Activated CD4-positive, alpha-beta memory T cell treated with anti-CD3 and anti-CD28 coated beads, Interleukin-2, amount 10 ng/mL, durations not matched to agents 7 days and 5 days (primary cell): Measurements from ENCODE around the gene BLOC1S5. TPM values are rescaled to one million over a fixed set of nuclear protein-coding genes. Genes with fewer than 3 reads are reported as not detected.

Experiments used
- CTCF ChIA-PET: fragments of 350-600 bp; sonication (Branson Sonifier 250); formaldehyde crosslinking; loops from one replicate; lab custom pipeline; 2021; ENCODE audit warnings: antibody characterized with exemption, inconsistent platforms; lab: Charles Lee
- POLR2A ChIA-PET: fragments of 350-600 bp; sonication (Branson Sonifier 250); formaldehyde crosslinking; loops from one replicate; lab custom pipeline; 2021; ENCODE audit warnings: antibody characterized with exemption; lab: Charles Lee
- DNase-seq: peaks from one replicate; pipeline ENCODE4 v3.0.0-alpha.2; 2020
- H3K27ac Mint-ChIP-seq: one replicate; pipeline ENCODE4 v1.8.0; 2021; ENCODE audit warnings: mild to moderate bottlenecking, mixed read lengths
- H3K27me3 Mint-ChIP-seq: one replicate; pipeline ENCODE4 v1.8.0; 2021; ENCODE audit warnings: mixed read lengths
- H3K36me3 Mint-ChIP-seq: one replicate; pipeline ENCODE4 v1.8.0; 2021; ENCODE audit warnings: low read depth, mixed read lengths
- H3K4me1 Mint-ChIP-seq: one replicate; pipeline ENCODE4 v1.8.0; 2021; ENCODE audit warnings: mixed read lengths
- H3K4me3 Mint-ChIP-seq: one replicate; pipeline ENCODE4 v1.8.0; 2021; ENCODE audit warnings: mild to moderate bottlenecking, mixed read lengths
- H3K9me3 Mint-ChIP-seq: one replicate; pipeline ENCODE4 v1.8.0; 2021; ENCODE audit warnings: mixed read lengths
- total RNA-seq, 2 experiments: library from RNA; stranded (reverse); gene quantifications; one replicate each; pipeline ENCODE4 v1.2.3, GENCODE V29; 2021

BLOC1S5 gene
- total RNA-seq, 2 experiments from 2014 or later, result 22.8 to 23.4 TPM

DNA sequence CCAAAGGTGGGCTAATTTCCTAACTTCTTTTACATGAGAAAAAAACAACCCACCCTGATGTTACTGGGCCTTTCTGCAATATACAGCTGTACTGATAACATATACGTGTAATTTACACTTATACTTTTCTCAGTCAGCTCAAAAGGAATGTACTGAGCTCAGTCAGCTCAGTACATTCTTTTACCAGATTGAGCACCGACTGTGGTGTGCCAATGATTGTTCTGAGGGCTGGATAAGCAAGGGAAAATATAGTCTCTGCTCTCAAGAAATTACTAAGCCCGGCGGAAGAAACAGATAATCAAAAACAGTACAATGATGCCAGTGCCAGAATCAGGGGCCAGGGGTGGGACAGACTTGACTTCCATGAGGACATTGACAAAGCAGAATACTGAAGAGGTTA is 10.0 kb upstream of the BLOC1S5 start:
- H3K27ac Mint-ChIP-seq, result no peak overlapping the region
- CTCF ChIA-PET, result interaction anchor here (1.5 kb wide), 1 partner anchor 10 kb away, joined by 6 read pairs; the partner anchor contains the start of gene BLOC1S5
- peaks cover 6% of the 10 kb centered on the region for H3K36me3 Mint-ChIP-seq
- no peak overlapping the region for H3K4me3 Mint-ChIP-seq
- no peak for DNase-seq
- POLR2A ChIA-PET, result interaction anchor here (1.4 kb wide), 1 partner anchor 9 kb away, joined by 6 read pairs; the partner anchor contains the start of gene BLOC1S5
- no peaks in the 10 kb centered on the region for H3K27me3 Mint-ChIP-seq
- H3K4me1 Mint-ChIP-seq, result no peaks in the 10 kb centered on the region
- H3K9me3 Mint-ChIP-seq, result no peaks in the 10 kb centered on the region

DNA sequence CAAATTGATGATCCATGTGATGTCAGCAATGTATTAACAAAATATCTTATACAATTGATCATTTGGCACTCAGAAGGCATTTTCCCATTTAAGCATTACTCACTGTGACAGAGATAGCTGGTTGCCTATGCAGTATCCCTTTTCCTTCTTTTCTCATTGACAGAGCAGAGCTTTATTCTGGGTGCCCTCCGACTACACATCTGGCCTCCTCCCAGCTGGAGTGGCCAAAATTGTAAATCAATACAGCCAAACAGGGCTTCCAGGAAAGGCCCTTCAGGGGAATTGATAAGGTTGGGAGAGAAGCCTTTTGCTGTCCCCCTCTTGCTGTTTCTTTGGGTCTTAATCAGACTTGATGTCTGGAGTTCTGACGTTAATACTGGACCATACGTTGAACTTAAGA is 9.6 kb upstream of the BLOC1S5 start:
- Mint-ChIP-seq H3K27ac (no peak overlapping the region), H3K4me1 (no peaks in the 10 kb centered on the region), H3K9me3 (no peaks in the 10 kb centered on the region), H3K4me3 (no peak overlapping the region), H3K36me3 (peaks cover 6% of the 10 kb centered on the region), H3K27me3 (no peaks in the 10 kb centered on the region)
- CTCF ChIA-PET, result interaction anchor here (1.5 kb wide), 1 partner anchor 9 kb away, joined by 6 read pairs; the partner anchor contains the start of gene BLOC1S5
- POLR2A ChIA-PET, result interaction anchor here (1.4 kb wide), 1 partner anchor 9 kb away, joined by 6 read pairs; the partner anchor contains the start of gene BLOC1S5
- no peak for DNase-seq

DNA sequence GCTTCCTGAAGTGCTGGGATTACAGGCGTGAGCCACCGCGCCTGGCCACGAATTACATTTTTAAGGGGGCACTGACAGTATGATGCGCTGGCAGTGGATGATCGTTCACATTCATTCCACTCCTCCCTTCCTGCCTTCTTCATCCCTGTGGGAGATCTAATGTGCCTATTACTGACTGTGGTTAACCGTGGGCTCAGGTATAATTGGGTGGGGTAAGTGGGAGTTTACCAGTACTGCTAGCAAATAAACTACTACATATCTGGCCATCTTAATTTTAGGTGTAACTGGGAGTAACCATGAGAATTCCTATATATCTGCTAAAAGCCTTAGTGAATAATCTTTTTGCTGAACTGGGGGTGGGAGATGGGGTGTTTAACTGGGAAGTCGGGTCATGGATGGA is 6.5 kb upstream of the BLOC1S5 start:
- CTCF ChIA-PET, result interaction anchor here (2.8 kb wide), 1 partner anchor 148 kb away, joined by 6 read pairs; no protein-coding TSS in a partner anchor
- H3K27ac Mint-ChIP-seq, result no peak overlapping the region
- DNase-seq, result no peak
- H3K36me3 Mint-ChIP-seq, result no peaks in the 10 kb centered on the region
- POLR2A ChIA-PET, result interaction anchor here (1.0 kb wide), 1 partner anchor 32 kb away, joined by 9 read pairs; the partner anchor contains the start of gene EEF1E1
- no peak overlapping the region for H3K4me3 Mint-ChIP-seq
- peaks cover 14% of the 10 kb centered on the region for H3K4me1 Mint-ChIP-seq
- no peaks in the 10 kb centered on the region for H3K9me3 Mint-ChIP-seq
- no peaks in the 10 kb centered on the region for H3K27me3 Mint-ChIP-seq

DNA sequence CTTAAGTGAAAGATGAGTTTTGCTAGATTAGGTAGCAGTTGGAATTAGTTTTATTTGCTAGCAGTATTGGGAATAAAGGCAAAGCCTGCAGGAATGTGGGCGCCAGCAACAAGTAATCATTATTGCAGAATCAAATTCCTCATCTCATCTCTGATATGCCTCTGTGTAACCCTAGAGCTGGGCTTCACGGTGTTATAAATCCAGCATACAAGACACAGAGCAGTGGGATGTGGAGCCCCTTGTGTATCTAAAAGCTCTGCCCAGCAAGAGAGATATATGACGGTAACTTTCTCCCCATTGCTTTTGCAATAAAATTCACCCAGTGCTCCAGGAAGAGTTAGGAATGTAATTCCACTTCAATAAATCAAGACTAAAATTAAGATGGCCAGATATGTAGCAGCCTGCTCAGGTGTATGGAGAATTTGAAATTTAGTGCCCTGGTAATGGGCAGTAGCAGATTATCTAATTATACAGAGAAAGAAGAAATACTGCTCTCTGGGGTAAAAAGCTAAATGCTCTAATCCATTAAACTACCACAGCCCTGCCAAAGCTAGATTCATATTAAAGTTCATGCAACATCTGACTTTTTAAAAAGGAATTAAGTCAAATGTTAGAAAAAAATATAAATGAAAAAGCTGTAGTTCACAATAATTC is 5.6 kb upstream of the BLOC1S5 start:
- POLR2A ChIA-PET, result interaction anchor here (0.6 to 1.0 kb wide), 2 partner anchors 32 to 137 kb away, joined by 3 to 9 read pairs; partner anchors contain the start of gene EEF1E1
- H3K4me1 Mint-ChIP-seq, result peaks cover 24% of the 10 kb centered on the region
- H3K27me3 Mint-ChIP-seq, result no peaks in the 10 kb centered on the region
- H3K4me3 Mint-ChIP-seq, result no peak overlapping the region
- no peak for DNase-seq
- H3K27ac Mint-ChIP-seq, result no peak overlapping the region
- no peaks in the 10 kb centered on the region for H3K9me3 Mint-ChIP-seq
- no peaks in the 10 kb centered on the region for H3K36me3 Mint-ChIP-seq
- CTCF ChIA-PET, result interaction anchor here (1.0 to 2.8 kb wide), 2 partner anchors 10 to 149 kb away, joined by 5 to 6 read pairs; no protein-coding TSS in a partner anchor

DNA sequence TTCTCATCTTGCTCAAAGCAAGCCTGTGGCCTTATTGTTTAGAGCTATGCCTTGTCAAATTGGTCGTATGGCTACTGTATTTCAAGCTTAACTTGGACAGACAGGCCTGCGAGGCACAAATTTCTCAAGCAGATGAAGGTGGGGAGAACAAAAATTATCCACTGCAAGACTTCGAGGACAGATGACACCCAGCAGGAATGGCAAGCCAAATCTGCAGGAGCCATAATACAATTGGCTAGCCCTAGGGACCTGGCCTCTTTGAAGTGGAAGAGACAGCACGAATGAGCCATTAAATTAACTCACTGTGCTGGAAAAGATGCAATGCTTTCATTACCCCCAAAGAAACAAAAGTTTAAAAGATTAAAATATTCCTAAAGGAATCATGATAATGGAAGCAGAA is 5.0 kb upstream of the BLOC1S5 start:
- H3K27ac Mint-ChIP-seq, result no peak overlapping the region
- peaks cover 28% of the 10 kb centered on the region for H3K4me1 Mint-ChIP-seq
- DNase-seq, result no peak
- CTCF ChIA-PET, result interaction anchor here (2.8 kb wide), 1 partner anchor 150 kb away, joined by 6 read pairs; no protein-coding TSS in a partner anchor
- no peaks in the 10 kb centered on the region for H3K27me3 Mint-ChIP-seq
- H3K36me3 Mint-ChIP-seq, result no peaks in the 10 kb centered on the region
- POLR2A ChIA-PET, result no interaction called here
- H3K9me3 Mint-ChIP-seq, result no peaks in the 10 kb centered on the region
- H3K4me3 Mint-ChIP-seq, result no peak overlapping the region

DNA sequence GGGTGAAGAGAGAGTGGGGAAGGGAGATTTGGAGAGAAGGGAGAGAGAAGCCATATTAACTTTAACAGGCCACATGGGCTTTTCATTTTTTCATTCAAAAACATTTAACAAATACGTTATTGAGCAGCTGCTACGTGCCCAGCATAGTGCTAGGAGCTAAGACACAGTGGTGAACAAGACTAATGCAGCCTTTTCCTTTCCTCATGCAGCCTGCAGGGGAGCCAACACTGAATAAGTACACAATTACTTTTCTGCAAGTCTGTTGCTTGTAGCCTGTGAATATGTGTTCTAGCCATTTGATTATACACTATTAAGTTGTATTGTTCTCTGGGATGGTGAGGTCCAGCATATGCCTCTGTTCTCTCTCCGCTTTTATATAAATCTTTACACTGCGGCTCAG is 1.9 kb upstream of the BLOC1S5 start:
- H3K4me1 Mint-ChIP-seq, result peaks cover 37% of the 10 kb centered on the region
- ChIA-PET POLR2A (interaction anchor here (0.6 to 4.5 kb wide), 3 partner anchors 35 to 369 kb away, joined by 3 to 72 read pairs (median 5); partner anchors contain the start of genes EEF1E1 and SLC35B3), CTCF (interaction anchor here (0.6 to 2.4 kb wide), 4 partner anchors 29 to 132 kb away, joined by 3 to 16 read pairs (median 4); partner anchors contain the start of gene EEF1E1)
- peak overlapping the region; percentile 89 for H3K27ac Mint-ChIP-seq
- no peaks in the 10 kb centered on the region for H3K27me3 Mint-ChIP-seq
- H3K4me3 Mint-ChIP-seq, result no peak overlapping the region
- H3K9me3 Mint-ChIP-seq, result no peaks in the 10 kb centered on the region
- no peak for DNase-seq
- H3K36me3 Mint-ChIP-seq, result peaks cover 9% of the 10 kb centered on the region

DNA sequence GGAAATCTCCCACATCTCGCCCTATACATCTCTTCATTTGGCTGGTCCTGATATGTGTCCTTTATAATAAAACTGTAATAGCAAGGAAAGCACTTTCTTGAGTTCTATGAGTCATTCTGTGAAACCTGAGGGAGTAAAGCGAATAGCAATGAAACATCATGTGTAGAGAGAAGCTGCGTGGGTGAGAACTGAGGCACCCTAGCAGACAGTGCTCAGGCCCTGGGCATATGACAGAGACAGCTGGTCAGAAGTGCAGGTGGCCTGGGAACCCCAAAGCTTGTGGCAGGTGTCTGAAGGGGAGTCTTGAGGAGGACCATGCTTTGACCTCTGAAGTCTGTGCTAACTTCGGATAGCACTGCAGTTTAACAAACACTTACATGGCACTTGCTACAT is 1.3 kb upstream of the BLOC1S5 start:
- H3K27ac Mint-ChIP-seq, result peak overlapping the region; percentile 89
- CTCF ChIA-PET, result interaction anchor here (0.6 to 2.4 kb wide), 5 partner anchors 8 to 154 kb away, joined by 3 to 16 read pairs (median 3); partner anchors contain the start of gene EEF1E1
- no peak overlapping the region for H3K4me3 Mint-ChIP-seq
- H3K27me3 Mint-ChIP-seq, result no peaks in the 10 kb centered on the region
- POLR2A ChIA-PET, result interaction anchor here (1.0 to 4.5 kb wide), 5 partner anchors 8 to 675 kb away, joined by 3 to 72 read pairs (median 6); partner anchors contain the start of genes CAGE1, EEF1E1, RIOK1 and SLC35B3
- peak; percentile 20 for DNase-seq
- no peaks in the 10 kb centered on the region for H3K9me3 Mint-ChIP-seq
- peaks cover 9% of the 10 kb centered on the region for H3K36me3 Mint-ChIP-seq
- H3K4me1 Mint-ChIP-seq, result peaks cover 37% of the 10 kb centered on the region

DNA sequence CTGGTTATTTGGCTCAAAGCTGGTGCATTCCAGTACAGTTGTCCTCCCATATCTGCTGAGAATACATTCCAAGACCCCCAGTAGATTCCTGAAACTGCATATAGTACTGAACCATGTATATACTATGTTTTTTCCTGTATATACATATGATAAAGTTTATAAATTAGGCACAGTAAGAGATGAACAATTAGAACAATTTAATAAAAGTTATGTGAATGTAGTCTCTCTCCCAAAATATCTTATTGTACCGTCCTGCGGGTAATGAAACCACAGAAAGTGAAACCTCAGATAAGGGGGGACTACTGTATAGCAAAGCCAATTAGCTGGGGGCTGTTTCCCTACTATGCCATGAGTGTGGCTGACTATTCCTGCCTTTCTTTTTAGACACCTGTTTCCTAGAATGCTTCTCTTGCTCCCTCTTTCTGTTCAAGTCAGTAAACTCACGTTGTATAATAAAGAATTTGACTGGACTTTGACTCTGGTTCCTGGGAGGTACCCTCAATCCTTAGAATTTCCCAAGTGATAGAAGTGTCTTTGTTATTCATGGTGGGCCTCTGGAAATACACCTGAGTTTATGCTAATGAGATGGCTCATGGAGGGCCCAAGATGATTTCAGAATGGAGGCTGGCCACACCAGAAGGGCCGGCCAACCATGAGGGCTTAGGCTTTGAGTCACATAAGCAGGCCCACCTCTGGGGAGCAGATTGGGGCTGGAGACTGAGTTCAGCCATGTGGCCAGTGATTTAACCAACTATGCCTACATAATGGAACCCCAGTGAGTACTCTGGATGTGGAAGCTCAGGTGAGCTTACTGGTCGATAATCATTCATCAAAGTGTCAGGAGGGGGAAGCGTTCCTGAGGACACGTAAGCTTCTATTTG is 689 bp upstream of the BLOC1S5 start:
- ChIA-PET POLR2A (interaction anchor here (1.0 to 4.5 kb wide), 6 partner anchors 9 to 674 kb away, joined by 3 to 72 read pairs (median 6); partner anchors contain the start of genes CAGE1, EEF1E1, RIOK1 and SLC35B3), CTCF (interaction anchor here (1.0 to 2.4 kb wide), 7 partner anchors 9 to 342 kb away, joined by 3 to 16 read pairs (median 3); partner anchors contain the start of gene EEF1E1)
- peaks cover 42% of the 10 kb centered on the region for H3K4me1 Mint-ChIP-seq
- no peak for DNase-seq
- peaks cover 15% of the 10 kb centered on the region for H3K36me3 Mint-ChIP-seq
- H3K9me3 Mint-ChIP-seq, result no peaks in the 10 kb centered on the region
- H3K27ac Mint-ChIP-seq, result peak overlapping the region; percentile 89
- H3K27me3 Mint-ChIP-seq, result no peaks in the 10 kb centered on the region
- peak overlapping the region; percentile 97 for H3K4me3 Mint-ChIP-seq

DNA sequence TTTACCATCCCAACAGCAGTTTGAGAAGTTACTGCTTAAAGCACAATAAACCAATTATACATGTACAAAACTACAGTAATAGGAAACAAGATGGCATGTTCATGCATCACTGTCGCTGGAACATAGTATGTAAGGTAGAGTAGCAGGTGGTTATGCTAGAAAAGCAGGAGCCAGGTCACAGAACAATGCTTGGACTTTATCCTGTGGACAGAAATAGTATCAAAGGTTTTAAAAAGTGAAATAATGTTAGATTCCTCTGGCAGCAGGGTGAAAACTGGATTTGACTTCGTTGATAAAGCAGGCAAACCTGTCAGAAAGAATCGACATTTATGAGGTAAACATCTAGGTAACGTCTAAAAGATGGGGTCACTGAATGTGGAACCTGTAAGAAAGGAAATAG is 2.5 kb downstream of the BLOC1S5 start:
- no peak overlapping the region for H3K27ac Mint-ChIP-seq
- ChIA-PET POLR2A (no interaction called here), CTCF (no interaction called here)
- H3K9me3 Mint-ChIP-seq, result no peaks in the 10 kb centered on the region
- no peaks in the 10 kb centered on the region for H3K27me3 Mint-ChIP-seq
- peaks cover 38% of the 10 kb centered on the region for H3K4me1 Mint-ChIP-seq
- no peak overlapping the region for H3K4me3 Mint-ChIP-seq
- peaks cover 22% of the 10 kb centered on the region for H3K36me3 Mint-ChIP-seq
- no peak for DNase-seq

DNA sequence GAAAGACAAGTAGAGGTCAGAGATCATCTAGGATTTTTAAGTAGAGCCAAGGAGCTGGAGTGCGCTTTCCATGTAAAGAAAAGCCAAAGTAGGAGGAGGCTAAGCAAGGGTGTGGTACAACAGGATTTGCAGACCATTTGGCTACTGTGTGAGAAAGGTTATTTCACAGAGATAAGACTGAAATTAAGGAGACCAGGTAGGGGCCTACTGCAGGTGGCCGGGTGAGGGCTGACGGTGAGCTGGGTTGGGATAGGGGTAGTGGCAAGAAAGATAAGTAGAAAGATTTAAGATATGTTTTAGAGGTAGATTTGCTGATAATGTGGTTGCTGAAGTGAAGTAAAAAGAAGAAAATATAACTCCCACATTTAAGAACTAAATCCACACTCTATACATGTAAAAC is 3.8 kb downstream of the BLOC1S5 start:
- ChIA-PET CTCF (interaction anchor here (0.7 to 2.7 kb wide), 4 partner anchors 159 to 361 kb away, joined by 3 to 17 read pairs (median 4); partner anchors contain the start of gene BMP6), POLR2A (no interaction called here)
- H3K36me3 Mint-ChIP-seq, result peaks cover 27% of the 10 kb centered on the region
- H3K9me3 Mint-ChIP-seq, result no peaks in the 10 kb centered on the region
- H3K4me1 Mint-ChIP-seq, result peaks cover 24% of the 10 kb centered on the region
- no peaks in the 10 kb centered on the region for H3K27me3 Mint-ChIP-seq
- DNase-seq, result no peak
- H3K4me3 Mint-ChIP-seq, result no peak overlapping the region
- H3K27ac Mint-ChIP-seq, result no peak overlapping the region

DNA sequence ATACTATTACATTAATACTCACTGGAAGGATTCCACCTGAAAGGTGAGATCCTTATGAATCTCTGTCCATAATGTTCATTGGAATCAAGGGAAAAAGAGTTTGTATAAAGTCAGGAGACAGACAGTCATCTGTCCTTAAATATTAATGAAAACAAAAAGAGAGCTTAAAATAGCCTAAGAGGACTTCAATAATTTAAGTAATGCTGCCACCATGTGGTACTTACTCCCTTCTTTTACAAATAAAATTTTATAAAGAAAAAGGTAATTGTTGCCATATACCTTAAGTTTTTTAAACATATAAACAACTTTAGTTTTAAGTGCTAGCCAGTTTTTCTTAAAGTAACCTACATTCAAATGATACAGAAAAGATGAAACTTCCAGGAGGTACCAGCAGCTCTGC is 5.1 kb downstream of the BLOC1S5 start:
- Mint-ChIP-seq H3K4me1 (peaks cover 13% of the 10 kb centered on the region), H3K27me3 (no peaks in the 10 kb centered on the region), H3K9me3 (no peaks in the 10 kb centered on the region), H3K27ac (no peak overlapping the region), H3K4me3 (no peak overlapping the region), H3K36me3 (peaks cover 27% of the 10 kb centered on the region)
- POLR2A ChIA-PET, result no interaction called here
- DNase-seq, result no peak
- CTCF ChIA-PET, result interaction anchor here (1.0 to 3.2 kb wide), 9 partner anchors 11 to 341 kb away, joined by 3 to 30 read pairs (median 5); partner anchors contain the start of gene BMP6

DNA sequence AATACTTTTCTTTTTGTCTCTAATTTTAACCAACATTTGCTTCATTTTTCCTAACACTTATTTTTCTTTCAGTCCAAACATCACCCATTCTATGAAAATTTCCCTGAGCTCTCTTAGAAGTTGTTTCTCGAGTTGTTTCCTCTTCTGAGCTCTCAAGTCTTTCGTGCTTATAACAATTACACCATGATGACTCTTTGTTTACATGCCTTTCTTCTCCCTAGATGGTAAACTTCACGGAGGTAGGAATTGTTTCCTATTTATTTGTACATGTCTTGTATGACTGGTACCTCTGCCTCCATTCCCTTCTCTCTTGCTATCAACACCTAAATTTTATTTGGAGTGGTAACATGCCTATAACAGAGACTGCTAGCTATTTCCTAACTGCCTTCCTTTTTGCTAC is 6.4 kb downstream of the BLOC1S5 start:
- ChIA-PET POLR2A (interaction anchor here (1.1 kb wide), 1 partner anchor 45 kb away, joined by 4 read pairs; the partner anchor contains the start of gene EEF1E1), CTCF (interaction anchor here (0.9 to 3.2 kb wide), 3 partner anchors 27 to 336 kb away, joined by 3 to 30 read pairs (median 17); partner anchors contain the start of gene BMP6)
- H3K36me3 Mint-ChIP-seq, result peaks cover 27% of the 10 kb centered on the region
- H3K27ac Mint-ChIP-seq, result no peak overlapping the region
- H3K4me3 Mint-ChIP-seq, result no peak overlapping the region
- peaks cover 9% of the 10 kb centered on the region for H3K4me1 Mint-ChIP-seq
- DNase-seq, result no peak
- no peaks in the 10 kb centered on the region for H3K27me3 Mint-ChIP-seq
- no peaks in the 10 kb centered on the region for H3K9me3 Mint-ChIP-seq
